Endothelial cell of umbilical vein (primary cell): Measurements from ENCODE around the gene SLC12A9. TPM values are rescaled to one million over a fixed set of nuclear protein-coding genes. Genes with fewer than 3 reads are reported as not detected.

Experiments
- BruUV-seq: library from RNA; stranded (reverse); fragments of 400-500 nt; replicated peaks from 2 replicates; lab custom pipeline; 2021; lab: Mats Ljungman, UMichigan
- CTCF ChIA-PET: fragments of 300-600, 350-600 bp; sonication (Branson Sonifier 250); formaldehyde crosslinking; loops from one replicate; lab custom pipeline; 2021; ENCODE audit warnings: antibody characterized with exemption, inconsistent platforms; lab: Charles Lee
- POLR2A ChIA-PET: fragments of 300-600, 350-600 bp; sonication (Branson Sonifier 250); formaldehyde crosslinking; loops from one replicate; lab custom pipeline; 2021; ENCODE audit warnings: antibody characterized with exemption, inconsistent platforms; lab: Charles Lee
- DNase-seq: peaks from one replicate; pipeline ENCODE4 v3.0.0-alpha.2; 2011; ENCODE audit warnings: low read depth, low spot score
- FAIRE-seq: peaks from 2 replicates; lab custom pipeline; 2011; peaks lifted over from hg19 to GRCh38; lab: Jason Lieb, UNC
- H2AFZ ChIP-seq: 2 replicates; pipeline ENCODE4 v1.6.0; 2012; ENCODE audit warnings: low read depth, low read length, control low read depth, inconsistent platforms
- H3K27ac ChIP-seq: 2 replicates; pipeline ENCODE4 v1.5.1; 2011; ENCODE audit warnings: low read depth, mild to moderate bottlenecking, control low read depth, low read length, moderate library complexity; ENCODE audit not compliant: insufficient read depth
- H3K27me3 ChIP-seq, 2 experiments: 2 replicates each; pipeline versions ENCODE4 v1.6.0 to v1.6.1; 2011; ENCODE audit warnings: low read length in 2 of 2, mixed read lengths in 1 of 2; ENCODE audit not compliant: control insufficient read depth in 2 of 2, insufficient read depth in 2 of 2
- H3K36me3 ChIP-seq, 2 experiments: 2 replicates in 1 of 2; 3 replicates in 1 of 2; pipeline ENCODE4 v1.5.1; 2011; ENCODE audit warnings: low read length in 2 of 2, mild to moderate bottlenecking in 1 of 2, moderate library complexity in 1 of 2; ENCODE audit not compliant: control insufficient read depth in 2 of 2, insufficient read depth in 2 of 2; ENCODE audit errors: extremely low read depth in 1 of 2
- H3K4me1 ChIP-seq: 3 replicates; pipeline ENCODE4 v1.5.1; 2011; ENCODE audit warnings: mild to moderate bottlenecking, low read length; ENCODE audit not compliant: control insufficient read depth, insufficient read depth; ENCODE audit errors: extremely low read depth
- H3K4me2 ChIP-seq: 2 replicates; pipeline ENCODE4 v1.6.1; 2011; ENCODE audit warnings: low read length, control low read depth, mixed read lengths; ENCODE audit not compliant: insufficient read depth
- H3K4me3 ChIP-seq, 3 experiments: fragments of 200-600 bp in 1 of 3; sonication (generic), shearing (Covaris generic) in 1 of 3; replicated peaks in 1 of 3; 2 replicates each; pipeline ENCODE4 v1.5.1; 2011 to 2016; ENCODE audit warnings: control low read depth in 3 of 3, low read length in 3 of 3, mild to moderate bottlenecking in 2 of 3, inconsistent platforms in 1 of 3, low read depth in 1 of 3, moderate library complexity in 1 of 3; ENCODE audit not compliant: insufficient read depth in 1 of 3
- H3K79me2 ChIP-seq: 2 replicates; pipeline ENCODE4 v1.6.0; 2012; ENCODE audit warnings: low read length, inconsistent platforms; ENCODE audit not compliant: control insufficient read depth, insufficient read depth
- H3K9ac ChIP-seq: replicated peaks from 2 replicates; pipeline ENCODE3; 2011; ENCODE audit warnings: low read length, control low read depth; ENCODE audit not compliant: insufficient read depth; ENCODE audit errors: extremely low read depth
- H3K9me1 ChIP-seq: replicated peaks from 3 replicates; pipeline ENCODE4 v1.6.0; 2011; ENCODE audit warnings: mild to moderate bottlenecking, low read length; ENCODE audit not compliant: control insufficient read depth, insufficient read depth; ENCODE audit errors: extremely low read depth
- H3K9me3 ChIP-seq: replicated peaks from 2 replicates; pipeline ENCODE4 v1.5.1; 2012; ENCODE audit warnings: low read length, inconsistent platforms; ENCODE audit not compliant: control insufficient read depth, insufficient read depth
- H4K20me1 ChIP-seq: replicated peaks from 2 replicates; pipeline ENCODE3; 2011; ENCODE audit warnings: mild to moderate bottlenecking, low read length; ENCODE audit not compliant: control insufficient read depth, insufficient read depth; ENCODE audit errors: extremely low read depth
- EZH2 ChIP-seq: IDR thresholded peaks from 2 replicates; pipeline ENCODE4 v1.6.1; 2012; ENCODE audit warnings: borderline replicate concordance, low read depth, mild to moderate bottlenecking, moderate library complexity, low read length, inconsistent platforms; ENCODE audit not compliant: severe bottlenecking
- FOS ChIP-seq: IDR thresholded peaks from 2 replicates; pipeline ENCODE4 v1.6.1; 2011; ENCODE audit warnings: mild to moderate bottlenecking, low read length, moderate library complexity, borderline replicate concordance; ENCODE audit not compliant: insufficient read depth
- GATA2 ChIP-seq: IDR thresholded peaks from 2 replicates; pipeline ENCODE4 v1.7.0; 2011; ENCODE audit warnings: low read depth, mild to moderate bottlenecking, moderate library complexity, mixed read lengths, low read length; ENCODE audit not compliant: insufficient read length, insufficient read depth
- MYC ChIP-seq: IDR thresholded peaks from one replicate; pipeline ENCODE4 v1.6.1; 2011; ENCODE audit warnings: mild to moderate bottlenecking, low read depth, low read length
- POLR2A ChIP-seq: IDR thresholded peaks from 2 replicates; pipeline ENCODE4 v1.6.1; 2012; ENCODE audit warnings: low read depth, mild to moderate bottlenecking, control low read depth, low read length
- POLR2AphosphoS5 ChIP-seq: IDR thresholded peaks from 2 replicates; pipeline ENCODE4 v1.6.1; 2012; ENCODE audit warnings: low read depth, mild to moderate bottlenecking, control low read depth, low read length, moderate library complexity; ENCODE audit not compliant: insufficient read depth
- dilution Hi-C: fragments of 300-500 bp; cut with MboI; formaldehyde crosslinking; loops from one replicate; pipeline ENCODE4 v1.15.0; 2019; ENCODE audit warnings: low sequenced_read_pairs; ENCODE audit not compliant: extremely low pct_ligation_motif_present
- intact Hi-C: fragments of 100-400 bp; cut with micrococcal nuclease; formaldehyde crosslinking; loops from one replicate; pipeline ENCODE4 v1.10.0; 2022
- polyA plus RNA-seq, 4 experiments: library from polyadenylated mRNA; depleted of rRNA in 3 of 4; stranded (reverse) in 3 of 4; unstranded in 1 of 4; fragments of >200 nt; gene quantifications; 2 replicates each; pipeline versions ENCODE4 v1.2.1 to v1.2.3, GENCODE V29; 2011 to 2012; ENCODE audit warnings: missing spikeins in 1 of 4
- total RNA-seq: library from RNA; stranded (reverse); gene quantifications from 2 replicates; pipeline ENCODE4 v1.2.3, GENCODE V29; 2021
- TF ChIP-seq, protein P1 (sequence below), 2 donors: IDR thresholded peaks; 1 replicate in 1 of 2; 2 replicates in 1 of 2; pipeline ENCODE4 v1.5.1; 2011; ENCODE audit warnings: low read length in 2 of 2, mild to moderate bottlenecking in 2 of 2, moderate library complexity in 2 of 2, control low read depth in 1 of 2, inconsistent platforms in 1 of 2, low read depth in 1 of 2; ENCODE audit not compliant: insufficient read depth in 1 of 2; ENCODE audit errors: extremely low read depth in 1 of 2

The SLC12A9 gene
- total and polyA plus RNA-seq, 2 donors (not counting 3 experiments of a cell fraction or from before 2014, with no cell fraction given), result 35.0 to 37.0 TPM

DNA sequence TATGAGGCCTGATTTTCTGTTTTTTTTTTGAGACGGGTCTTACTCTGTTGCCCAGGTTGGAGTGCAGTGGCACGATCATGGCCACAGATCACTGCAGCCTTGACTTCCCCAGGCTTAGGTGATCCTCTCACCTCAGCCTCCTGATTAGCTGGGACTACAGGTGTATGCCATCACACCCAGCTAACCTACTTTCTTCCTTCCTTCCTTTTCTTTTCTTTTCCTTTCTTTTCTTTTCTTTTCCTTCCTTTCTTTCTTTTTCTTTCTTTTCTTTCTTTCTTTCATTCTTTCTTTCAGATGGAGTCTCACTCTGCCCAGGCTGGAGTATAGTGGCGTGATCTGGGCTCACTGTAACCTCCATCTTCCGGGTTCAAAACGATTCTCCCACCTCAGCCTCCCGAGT, 26.2 kb downstream of the SLC12A9 start:
- H3K36me3 ChIP-seq, result peaks cover 20 to 28% of the 10 kb centered on the region in 2 experiments
- peak; percentile 64 for FAIRE-seq
- H3K4me2 ChIP-seq, result no peak overlapping the region
- ChIA-PET CTCF (no interaction called here), POLR2A (no interaction called here)
- no peaks in the 10 kb centered on the region for H3K27me3 ChIP-seq
- dilution Hi-C loops, result no loop called here
- H4K20me1 ChIP-seq, result no peaks in the 10 kb centered on the region
- H3K9me3 ChIP-seq, result no peaks in the 10 kb centered on the region
- no TSS peak for BruUV-seq
- H3K27ac ChIP-seq, result no peak overlapping the region
- no peak overlapping the region for H3K4me3 ChIP-seq
- no peak for DNase-seq
- intact Hi-C loops, result no loop called here
- no peak overlapping the region for H3K9ac ChIP-seq
- H3K79me2 ChIP-seq, result peaks cover 69% of the 10 kb centered on the region
- H3K4me1 ChIP-seq, result peaks cover 19% of the 10 kb centered on the region
- H3K9me1 ChIP-seq, result no peaks in the 10 kb centered on the region
- H2AFZ ChIP-seq, result no peak overlapping the region
- TF ChIP-seq EZH2 (no peak), MYC (no peak), FOS (no peak), POLR2AphosphoS5 (no peak), POLR2A (no peak), GATA2 (no peak)
- TF ChIP-seq, protein P1, sequence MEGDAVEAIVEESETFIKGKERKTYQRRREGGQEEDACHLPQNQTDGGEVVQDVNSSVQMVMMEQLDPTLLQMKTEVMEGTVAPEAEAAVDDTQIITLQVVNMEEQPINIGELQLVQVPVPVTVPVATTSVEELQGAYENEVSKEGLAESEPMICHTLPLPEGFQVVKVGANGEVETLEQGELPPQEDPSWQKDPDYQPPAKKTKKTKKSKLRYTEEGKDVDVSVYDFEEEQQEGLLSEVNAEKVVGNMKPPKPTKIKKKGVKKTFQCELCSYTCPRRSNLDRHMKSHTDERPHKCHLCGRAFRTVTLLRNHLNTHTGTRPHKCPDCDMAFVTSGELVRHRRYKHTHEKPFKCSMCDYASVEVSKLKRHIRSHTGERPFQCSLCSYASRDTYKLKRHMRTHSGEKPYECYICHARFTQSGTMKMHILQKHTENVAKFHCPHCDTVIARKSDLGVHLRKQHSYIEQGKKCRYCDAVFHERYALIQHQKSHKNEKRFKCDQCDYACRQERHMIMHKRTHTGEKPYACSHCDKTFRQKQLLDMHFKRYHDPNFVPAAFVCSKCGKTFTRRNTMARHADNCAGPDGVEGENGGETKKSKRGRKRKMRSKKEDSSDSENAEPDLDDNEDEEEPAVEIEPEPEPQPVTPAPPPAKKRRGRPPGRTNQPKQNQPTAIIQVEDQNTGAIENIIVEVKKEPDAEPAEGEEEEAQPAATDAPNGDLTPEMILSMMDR (IDR thresholded peaks at IDR 0.05; ENCODE audit: extremely low read depth in 1 of 2, insufficient read depth in 1 of 2, low read depth in 1 of 2, low read length in 2 of 2), result no peak
